HEK293T (cell line): ENCODE data around the gene C1QTNF6.

Experiments used
- BHLHE40 ChIP-seq: fragments of 450-650 bp; IDR thresholded peaks from 2 replicates; pipeline ENCODE4 v1.6.1; 2016; ENCODE audit warnings: mild to moderate bottlenecking, moderate library complexity, borderline replicate concordance
- HDGF ChIP-seq: fragments of 450-650 bp; IDR thresholded peaks from 2 replicates; pipeline ENCODE4 v1.6.1; 2017; ENCODE audit warnings: antibody characterized with exemption, borderline replicate concordance
- NFRKB ChIP-seq: fragments of 450-650 bp; IDR thresholded peaks from 2 replicates; pipeline ENCODE4 v1.6.1; 2016; ENCODE audit warnings: mild to moderate bottlenecking, moderate library complexity
- SP1 ChIP-seq: fragments of 450-650 bp; IDR thresholded peaks from 2 replicates; pipeline ENCODE4 v1.6.1; 2017
- ZNF384 ChIP-seq: fragments of 450-650 bp; IDR thresholded peaks from 2 replicates; pipeline ENCODE4 v1.6.1; 2016

DNA sequence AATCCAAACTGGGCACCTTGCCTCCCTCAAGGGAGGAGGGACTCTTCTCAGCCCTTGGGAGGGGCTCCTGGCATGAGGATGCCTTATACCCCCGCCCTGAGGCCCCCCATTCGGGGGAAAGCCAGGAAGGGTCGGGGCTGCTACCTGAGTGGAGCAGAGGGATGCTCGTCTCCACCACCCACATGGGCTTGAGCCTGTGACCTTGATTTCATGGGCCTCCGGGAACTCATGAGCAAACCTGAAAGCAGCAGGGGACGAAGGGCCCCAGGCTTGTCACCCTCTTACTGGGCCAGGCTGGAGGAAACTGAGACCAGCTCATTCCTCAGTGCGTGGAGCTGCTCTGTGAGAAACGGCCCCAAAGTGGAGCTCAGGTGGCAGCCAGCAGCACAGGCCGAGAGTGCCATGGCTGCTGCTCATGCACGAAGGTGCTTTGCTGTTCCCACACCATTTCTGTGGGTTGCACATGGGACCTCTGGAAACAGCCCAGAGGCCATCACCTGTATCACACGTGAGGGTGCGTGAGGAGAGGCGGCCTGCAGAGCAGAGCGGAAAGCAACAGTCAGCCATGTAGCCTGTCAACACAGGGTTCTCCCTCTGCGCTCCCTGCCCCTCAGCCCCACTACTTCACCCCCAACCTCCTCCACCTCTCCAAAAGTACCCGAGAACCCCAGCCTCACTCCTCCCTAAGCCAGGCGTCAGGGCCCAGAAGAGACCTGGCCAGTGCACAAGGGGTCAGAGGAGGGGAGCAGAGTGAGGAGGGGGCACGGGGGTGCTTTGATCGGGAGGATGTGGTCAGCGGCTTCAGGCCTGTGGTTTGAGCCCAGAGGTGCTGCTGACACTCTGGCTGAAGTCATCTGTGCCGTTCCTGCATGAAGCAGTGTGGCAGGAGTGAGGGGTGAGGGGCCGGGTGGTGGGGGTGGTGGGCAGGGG lies 24.2 kb downstream of the C1QTNF6 start:
- TF ChIP-seq BHLHE40 (no peak), SP1 (no peak), HDGF (no peak), NFRKB (no peak), ZNF384 (no peak)
